ENCODE data around the gene PPM1B.
A peak's percentile ranks its signal among the peaks of the same experiment; 100 is the strongest.

PPM1B gene

DNA sequence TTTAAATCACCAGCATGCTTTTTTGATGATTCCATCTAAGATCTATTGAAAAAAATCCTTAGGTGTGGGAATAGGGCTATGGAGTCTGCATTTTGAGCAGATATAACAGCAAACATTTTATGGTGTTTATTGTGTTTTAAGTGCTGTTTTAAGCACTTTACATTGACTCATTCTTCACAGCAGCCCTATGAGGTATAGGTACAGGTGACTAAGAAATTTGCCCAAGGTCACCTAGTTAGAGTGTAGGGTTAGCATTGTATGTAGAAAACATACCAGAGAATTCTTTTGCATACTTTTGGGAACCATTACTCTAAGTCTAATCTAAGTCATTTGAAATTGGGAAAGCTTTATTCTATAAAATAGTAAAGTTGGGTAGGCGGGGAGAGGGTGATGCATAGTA lies 31.3 kb downstream of the PPM1B start:
- H3K4me3 ChIP-seq (ENCODE audit: low read depth, low read length) = no peak overlapping the region
- H3K4me2 ChIP-seq (ENCODE audit: low read length) = no peak overlapping the region
- no peaks in the 10 kb centered on the region for H3K9me3 ChIP-seq (ENCODE audit: insufficient read depth, low read depth, low read length)
- no peak overlapping the region for H3K23ac ChIP-seq (ENCODE audit: low read length)
- H2AFZ ChIP-seq (ENCODE audit: insufficient read depth, low read length, poor library complexity) = no peak overlapping the region
- no peak overlapping the region for H4K91ac ChIP-seq (ENCODE audit: low read depth, low read length)
- no peaks in the 10 kb centered on the region for H3K79me1 ChIP-seq (ENCODE audit: low read length)
- H3K14ac ChIP-seq (ENCODE audit: low read length) = no peak overlapping the region
- no peak overlapping the region for H3K27ac ChIP-seq (ENCODE audit: low read depth, low read length)
- no peak overlapping the region for H2BK12ac ChIP-seq (ENCODE audit: low read length)
- H2BK120ac ChIP-seq (ENCODE audit: insufficient read depth, low read length, poor library complexity) = no peak overlapping the region
- no peak overlapping the region for H3K4ac ChIP-seq (ENCODE audit: low read depth, low read length)
- no peak for DNase-seq
- no CpG with 5 or more reads among the region's 1 CpG for WGBS (ENCODE audit: extremely low coverage, insufficient coverage, insufficient read length)
- H2BK5ac ChIP-seq (ENCODE audit: low read depth, low read length, poor library complexity) = no peak overlapping the region
- no peaks in the 10 kb centered on the region for H3K79me2 ChIP-seq (ENCODE audit: control insufficient read depth, insufficient read depth, low read length, poor library complexity)
- no peak overlapping the region for H4K8ac ChIP-seq (ENCODE audit: low read depth, low read length)
- no peaks in the 10 kb centered on the region for H3K4me1 ChIP-seq (ENCODE audit: control insufficient read depth in 1 of 2, insufficient read depth in 2 of 2, low read length in 2 of 2)
- H3K18ac ChIP-seq (ENCODE audit: low read length) = no peak overlapping the region
- H2AK5ac ChIP-seq (ENCODE audit: low read length) = no peak overlapping the region
- no peak overlapping the region for H4K12ac ChIP-seq (ENCODE audit: low read depth, low read length)
- H3K27me3 ChIP-seq (ENCODE audit: insufficient read depth, low read length) = no peaks in the 10 kb centered on the region
- H3K9ac ChIP-seq (ENCODE audit: low read length) = no peak overlapping the region
- peaks cover 3 to 12% of the 10 kb centered on the region in 2 experiments for H3K36me3 ChIP-seq (ENCODE audit: control insufficient read depth in 1 of 2, insufficient read depth in 2 of 2, low read length in 2 of 2)

DNA sequence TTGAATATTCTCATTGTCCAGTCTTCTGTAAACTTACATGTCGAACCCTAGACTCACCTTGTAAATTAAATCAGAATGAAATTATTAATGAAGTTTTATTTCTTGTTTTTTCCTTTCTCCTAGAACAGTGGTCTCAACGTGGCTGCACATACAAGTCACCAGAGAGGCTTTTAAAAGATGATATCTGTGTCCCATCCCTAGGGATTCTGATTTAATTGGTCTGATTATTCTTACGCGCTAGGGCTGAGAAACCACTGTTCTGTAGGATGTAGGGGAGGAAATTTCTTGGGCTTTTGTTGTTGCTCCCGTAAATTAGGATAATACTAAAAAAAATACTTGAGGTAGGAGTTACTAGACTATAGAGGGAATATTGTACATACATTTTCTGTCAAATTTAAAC lies 32.1 kb downstream of the PPM1B start:
- no peak overlapping the region for H3K27ac ChIP-seq (ENCODE audit: low read depth, low read length)
- no peak overlapping the region for H3K9ac ChIP-seq (ENCODE audit: low read length)
- no peak overlapping the region for H4K91ac ChIP-seq (ENCODE audit: low read depth, low read length)
- H3K23ac ChIP-seq (ENCODE audit: low read length) = no peak overlapping the region
- H4K12ac ChIP-seq (ENCODE audit: low read depth, low read length) = no peak overlapping the region
- H2BK12ac ChIP-seq (ENCODE audit: low read length) = no peak overlapping the region
- no peak overlapping the region for H2BK120ac ChIP-seq (ENCODE audit: insufficient read depth, low read length, poor library complexity)
- WGBS (ENCODE audit: extremely low coverage, insufficient coverage, insufficient read length) = no CpG with 5 or more reads among the region's 5 CpGs
- no peak overlapping the region for H3K4ac ChIP-seq (ENCODE audit: low read depth, low read length)
- H3K36me3 ChIP-seq (ENCODE audit: control insufficient read depth in 1 of 2, insufficient read depth in 2 of 2, low read length in 2 of 2) = peaks cover 3 to 6% of the 10 kb centered on the region in 2 experiments
- H3K14ac ChIP-seq (ENCODE audit: low read length) = no peak overlapping the region
- H3K4me1 ChIP-seq (ENCODE audit: control insufficient read depth in 1 of 2, insufficient read depth in 2 of 2, low read length in 2 of 2) = no peaks in the 10 kb centered on the region
- H3K9me3 ChIP-seq (ENCODE audit: insufficient read depth, low read depth, low read length) = no peaks in the 10 kb centered on the region
- H3K18ac ChIP-seq (ENCODE audit: low read length) = no peak overlapping the region
- H3K4me2 ChIP-seq (ENCODE audit: low read length) = no peak overlapping the region
- H3K79me2 ChIP-seq (ENCODE audit: control insufficient read depth, insufficient read depth, low read length, poor library complexity) = no peaks in the 10 kb centered on the region
- H2AK5ac ChIP-seq (ENCODE audit: low read length) = no peak overlapping the region
- no peaks in the 10 kb centered on the region for H3K79me1 ChIP-seq (ENCODE audit: low read length)
- H4K8ac ChIP-seq (ENCODE audit: low read depth, low read length) = no peak overlapping the region
- no peaks in the 10 kb centered on the region for H3K27me3 ChIP-seq (ENCODE audit: insufficient read depth, low read length)
- no peak for DNase-seq
- H2AFZ ChIP-seq (ENCODE audit: insufficient read depth, low read length, poor library complexity) = no peak overlapping the region
- H2BK5ac ChIP-seq (ENCODE audit: low read depth, low read length, poor library complexity) = no peak overlapping the region
- no peak overlapping the region for H3K4me3 ChIP-seq (ENCODE audit: low read depth, low read length)

DNA sequence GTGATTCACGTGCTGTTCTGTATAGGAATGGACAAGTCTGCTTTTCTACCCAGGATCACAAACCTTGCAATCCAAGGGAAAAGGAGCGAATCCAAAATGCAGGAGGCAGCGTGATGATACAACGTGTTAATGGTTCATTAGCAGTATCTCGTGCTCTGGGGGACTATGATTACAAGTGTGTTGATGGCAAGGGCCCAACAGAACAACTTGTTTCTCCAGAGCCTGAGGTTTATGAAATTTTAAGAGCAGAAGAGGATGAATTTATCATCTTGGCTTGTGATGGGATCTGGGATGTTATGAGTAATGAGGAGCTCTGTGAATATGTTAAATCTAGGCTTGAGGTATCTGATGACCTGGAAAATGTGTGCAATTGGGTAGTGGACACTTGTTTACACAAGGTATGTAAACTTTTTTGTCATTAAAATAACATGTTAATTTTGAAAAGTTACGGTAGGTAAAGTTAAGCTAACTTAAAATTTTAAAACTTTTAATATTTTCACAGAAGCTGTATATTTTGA lies 33.0 kb downstream of the PPM1B start:
- no peaks in the 10 kb centered on the region for H3K4me1 ChIP-seq (ENCODE audit: control insufficient read depth in 1 of 2, insufficient read depth in 2 of 2, low read length in 2 of 2)
- H2AK5ac ChIP-seq (ENCODE audit: low read length) = no peak overlapping the region
- no peak overlapping the region for H2BK120ac ChIP-seq (ENCODE audit: insufficient read depth, low read length, poor library complexity)
- no peak overlapping the region for H2AFZ ChIP-seq (ENCODE audit: insufficient read depth, low read length, poor library complexity)
- H4K8ac ChIP-seq (ENCODE audit: low read depth, low read length) = no peak overlapping the region
- no peak overlapping the region for H4K12ac ChIP-seq (ENCODE audit: low read depth, low read length)
- no CpG with 5 or more reads among the region's 6 CpGs for WGBS (ENCODE audit: extremely low coverage, insufficient coverage, insufficient read length)
- no peak overlapping the region for H3K4me3 ChIP-seq (ENCODE audit: low read depth, low read length)
- no peak overlapping the region for H3K18ac ChIP-seq (ENCODE audit: low read length)
- no peak overlapping the region for H3K4me2 ChIP-seq (ENCODE audit: low read length)
- no peak for DNase-seq
- no peaks in the 10 kb centered on the region for H3K79me1 ChIP-seq (ENCODE audit: low read length)
- H3K14ac ChIP-seq (ENCODE audit: low read length) = no peak overlapping the region
- no peak overlapping the region for H2BK5ac ChIP-seq (ENCODE audit: low read depth, low read length, poor library complexity)
- H4K91ac ChIP-seq (ENCODE audit: low read depth, low read length) = no peak overlapping the region
- no peak overlapping the region for H3K4ac ChIP-seq (ENCODE audit: low read depth, low read length)
- no peak overlapping the region for H3K27ac ChIP-seq (ENCODE audit: low read depth, low read length)
- no peaks in the 10 kb centered on the region for H3K27me3 ChIP-seq (ENCODE audit: insufficient read depth, low read length)
- H3K79me2 ChIP-seq (ENCODE audit: control insufficient read depth, insufficient read depth, low read length, poor library complexity) = no peaks in the 10 kb centered on the region
- H3K23ac ChIP-seq (ENCODE audit: low read length) = peak overlapping the region; percentile 37
- H3K36me3 ChIP-seq (ENCODE audit: control insufficient read depth in 1 of 2, insufficient read depth in 2 of 2, low read length in 2 of 2) = peaks cover 3 to 6% of the 10 kb centered on the region in 2 experiments
- no peaks in the 10 kb centered on the region for H3K9me3 ChIP-seq (ENCODE audit: insufficient read depth, low read depth, low read length)
- no peak overlapping the region for H3K9ac ChIP-seq (ENCODE audit: low read length)
- no peak overlapping the region for H2BK12ac ChIP-seq (ENCODE audit: low read length)

DNA sequence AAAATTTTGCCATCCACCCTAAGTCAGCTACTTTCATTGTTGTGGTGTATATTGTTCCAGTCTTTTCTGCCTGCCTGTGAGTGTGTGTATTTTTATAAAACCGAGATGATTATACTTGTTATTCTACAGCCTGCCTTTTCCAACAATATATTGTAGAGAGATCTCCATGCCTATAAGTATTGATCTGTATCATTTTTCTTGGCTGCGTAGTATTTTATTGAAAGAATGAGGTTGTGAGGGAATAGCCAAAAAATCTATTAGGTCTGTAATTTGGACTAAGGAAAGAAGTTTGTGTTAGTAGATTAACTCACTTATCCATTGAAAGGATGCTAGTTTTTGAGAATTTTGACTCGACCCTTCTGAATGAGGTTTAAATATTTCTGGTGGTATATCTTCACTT lies 34.9 kb downstream of the PPM1B start:
- H3K18ac ChIP-seq (ENCODE audit: low read length) = no peak overlapping the region
- no peaks in the 10 kb centered on the region for H3K27me3 ChIP-seq (ENCODE audit: insufficient read depth, low read length)
- peaks cover 2% of the 10 kb centered on the region for H3K79me2 ChIP-seq (ENCODE audit: control insufficient read depth, insufficient read depth, low read length, poor library complexity)
- no peak for DNase-seq
- H3K79me1 ChIP-seq (ENCODE audit: low read length) = no peaks in the 10 kb centered on the region
- no peak overlapping the region for H3K9ac ChIP-seq (ENCODE audit: low read length)
- no peak overlapping the region for H3K4me2 ChIP-seq (ENCODE audit: low read length)
- H2BK120ac ChIP-seq (ENCODE audit: insufficient read depth, low read length, poor library complexity) = no peak overlapping the region
- H3K23ac ChIP-seq (ENCODE audit: low read length) = no peak overlapping the region
- no peak overlapping the region for H2AFZ ChIP-seq (ENCODE audit: insufficient read depth, low read length, poor library complexity)
- H2AK5ac ChIP-seq (ENCODE audit: low read length) = no peak overlapping the region
- H3K9me3 ChIP-seq (ENCODE audit: insufficient read depth, low read depth, low read length) = no peaks in the 10 kb centered on the region
- no peak overlapping the region for H4K8ac ChIP-seq (ENCODE audit: low read depth, low read length)
- no peak overlapping the region for H3K4me3 ChIP-seq (ENCODE audit: low read depth, low read length)
- no peak overlapping the region for H3K4ac ChIP-seq (ENCODE audit: low read depth, low read length)
- no peak overlapping the region for H2BK12ac ChIP-seq (ENCODE audit: low read length)
- no peaks in the 10 kb centered on the region for H3K4me1 ChIP-seq (ENCODE audit: control insufficient read depth in 1 of 2, insufficient read depth in 2 of 2, low read length in 2 of 2)
- H2BK5ac ChIP-seq (ENCODE audit: low read depth, low read length, poor library complexity) = no peak overlapping the region
- no peak overlapping the region for H3K27ac ChIP-seq (ENCODE audit: low read depth, low read length)
- peaks cover 4 to 6% of the 10 kb centered on the region in 2 experiments for H3K36me3 ChIP-seq (ENCODE audit: control insufficient read depth in 1 of 2, insufficient read depth in 2 of 2, low read length in 2 of 2)
- H3K14ac ChIP-seq (ENCODE audit: low read length) = no peak overlapping the region
- H4K91ac ChIP-seq (ENCODE audit: low read depth, low read length) = no peak overlapping the region
- no peak overlapping the region for H4K12ac ChIP-seq (ENCODE audit: low read depth, low read length)
- no CpG with 5 or more reads among the region's 3 CpGs for WGBS (ENCODE audit: extremely low coverage, insufficient coverage, insufficient read length)

Data from trophoblast cell (in vitro differentiated cells and primary cell).